GM12872 (cell line): ENCODE results near the gene MICALL2.

Experiments used
- TF ChIP-seq, protein P1 (sequence below): IDR thresholded peaks from 3 replicates; pipeline ENCODE4 v1.5.1; 2011; ENCODE audit warnings: low read depth, mild to moderate bottlenecking, low read length, moderate library complexity; ENCODE audit not compliant: insufficient read depth

MICALL2 gene

DNA sequence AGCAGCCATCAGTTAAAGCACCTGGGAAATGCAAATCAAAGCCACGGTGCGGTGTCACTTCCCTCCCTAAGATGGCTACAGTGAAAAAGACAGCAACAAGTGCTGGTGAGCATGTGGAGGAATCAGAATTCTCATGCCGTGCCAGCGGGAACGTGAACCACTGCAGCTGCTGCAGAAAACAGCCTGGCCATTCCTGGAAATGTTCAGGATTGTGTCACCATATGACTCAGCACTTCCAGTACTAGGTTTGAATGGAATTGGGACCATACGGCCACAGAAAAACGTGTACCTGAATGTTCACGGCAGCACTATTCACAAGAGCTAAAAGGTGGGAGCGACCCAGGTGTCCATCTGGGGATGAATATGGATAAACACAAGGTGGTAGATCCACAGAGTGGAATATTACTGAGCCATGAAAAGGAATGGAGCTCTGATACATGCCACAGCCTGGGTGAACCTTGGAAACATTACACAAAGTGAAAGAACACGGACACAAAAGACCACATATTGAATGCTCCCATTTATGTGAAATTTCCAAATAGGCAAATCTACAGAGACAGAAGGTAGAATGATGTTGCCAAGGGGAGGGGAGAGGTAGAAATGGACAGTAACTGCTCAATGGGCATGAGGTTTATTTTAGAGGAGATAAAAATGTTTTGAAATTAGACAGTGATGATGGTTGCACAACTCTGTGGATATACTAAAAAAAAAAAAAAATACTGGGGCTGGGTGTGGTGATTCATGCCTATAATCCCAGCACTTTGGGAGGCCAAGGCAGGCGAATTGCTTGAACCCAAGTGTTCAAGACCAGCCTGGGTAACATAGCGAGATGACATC, 61.6 kb downstream of the MICALL2 start:
- TF ChIP-seq, protein P1, sequence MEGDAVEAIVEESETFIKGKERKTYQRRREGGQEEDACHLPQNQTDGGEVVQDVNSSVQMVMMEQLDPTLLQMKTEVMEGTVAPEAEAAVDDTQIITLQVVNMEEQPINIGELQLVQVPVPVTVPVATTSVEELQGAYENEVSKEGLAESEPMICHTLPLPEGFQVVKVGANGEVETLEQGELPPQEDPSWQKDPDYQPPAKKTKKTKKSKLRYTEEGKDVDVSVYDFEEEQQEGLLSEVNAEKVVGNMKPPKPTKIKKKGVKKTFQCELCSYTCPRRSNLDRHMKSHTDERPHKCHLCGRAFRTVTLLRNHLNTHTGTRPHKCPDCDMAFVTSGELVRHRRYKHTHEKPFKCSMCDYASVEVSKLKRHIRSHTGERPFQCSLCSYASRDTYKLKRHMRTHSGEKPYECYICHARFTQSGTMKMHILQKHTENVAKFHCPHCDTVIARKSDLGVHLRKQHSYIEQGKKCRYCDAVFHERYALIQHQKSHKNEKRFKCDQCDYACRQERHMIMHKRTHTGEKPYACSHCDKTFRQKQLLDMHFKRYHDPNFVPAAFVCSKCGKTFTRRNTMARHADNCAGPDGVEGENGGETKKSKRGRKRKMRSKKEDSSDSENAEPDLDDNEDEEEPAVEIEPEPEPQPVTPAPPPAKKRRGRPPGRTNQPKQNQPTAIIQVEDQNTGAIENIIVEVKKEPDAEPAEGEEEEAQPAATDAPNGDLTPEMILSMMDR, result no peak

DNA sequence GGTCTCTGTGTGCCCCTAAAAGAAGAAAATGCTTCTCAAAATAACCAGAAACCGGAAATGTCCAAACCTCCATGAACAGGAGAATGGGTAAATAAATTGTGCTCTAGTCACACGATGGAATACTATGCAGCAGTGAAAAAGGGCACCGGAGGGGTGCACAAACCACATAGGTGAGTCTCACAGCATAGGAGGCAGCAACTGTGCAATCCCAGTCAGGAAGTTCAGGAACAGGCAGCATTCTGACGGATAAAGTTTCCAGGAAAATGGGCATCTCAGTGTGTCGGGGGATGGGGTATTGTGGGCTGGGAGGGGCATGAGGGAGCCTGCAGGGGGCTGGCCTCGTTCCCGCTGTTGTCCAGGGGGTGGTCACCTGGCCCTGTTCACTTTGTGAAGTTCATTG, 63.1 kb downstream of the MICALL2 start:
- TF ChIP-seq, protein P1, result no peak

- TF ChIP-seq, protein P1, result no peak
Measured at GRCh38 chr7:1395211-1396070, 63.8 kb downstream of the MICALL2 start.

GRCh38 chr7:1394371-1394770, 64.9 kb downstream of the MICALL2 start:
- TF ChIP-seq, protein P1, result no peak

GRCh38 chr7:1393421-1393820, 65.8 kb downstream of the MICALL2 start:
- TF ChIP-seq, protein P1, result no peak

DNA sequence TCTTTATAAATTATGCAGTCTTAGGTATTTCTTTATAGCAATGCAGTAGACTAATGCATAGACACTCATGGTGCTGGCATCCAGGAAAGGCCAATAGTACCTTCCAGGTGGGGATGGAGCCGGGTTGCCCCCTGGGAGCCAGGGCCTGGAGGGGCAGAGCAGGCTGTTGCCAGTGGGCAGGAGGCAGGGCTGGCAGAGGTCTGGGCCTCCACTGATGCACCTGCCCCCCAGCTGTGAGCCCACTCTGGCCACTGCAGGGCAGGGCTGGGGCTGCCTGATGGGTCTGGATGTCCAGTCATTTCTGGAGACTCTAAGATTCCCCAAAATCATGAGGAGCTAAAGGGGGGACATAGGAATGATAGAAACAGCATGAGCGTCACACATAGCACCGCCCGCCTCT, 66.7 kb downstream of the MICALL2 start:
- TF ChIP-seq, protein P1, result no peak

DNA sequence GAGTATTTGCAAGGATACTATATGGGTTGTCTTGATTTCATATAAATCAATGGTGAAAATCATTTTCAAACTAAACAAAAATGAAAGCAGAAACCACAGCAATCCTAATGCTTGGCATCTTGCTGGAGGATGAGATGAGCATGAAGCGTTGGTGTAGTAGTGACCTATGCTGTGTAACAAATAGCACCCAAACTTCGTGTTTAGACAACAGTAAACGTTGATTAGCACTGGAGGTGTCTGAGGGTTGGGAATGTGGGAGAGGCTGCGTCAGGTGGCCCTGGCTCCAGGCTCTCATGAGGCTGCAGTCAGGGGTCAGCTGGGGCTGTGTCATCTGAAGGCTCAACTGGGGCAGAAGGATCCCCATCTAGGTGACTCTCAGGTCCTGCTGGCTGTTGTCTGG, 67.8 kb downstream of the MICALL2 start:
- TF ChIP-seq, protein P1, result no peak
